GM12892 (cell line): ENCODE measurements around the gene MUTYH.
A peak's percentile ranks its signal among the peaks of the same experiment; 100 is the strongest.

Source experiments
- DNase-seq: peaks from one replicate; pipeline ENCODE4 v3.0.0; 2011; ENCODE audit not compliant: insufficient read length
- FAIRE-seq: peaks from 2 replicates; lab custom pipeline; 2011; peaks lifted over from hg19 to GRCh38; lab: Jason Lieb, UNC
- POLR2A ChIP-seq: IDR thresholded peaks from 2 replicates; pipeline ENCODE4 v1.6.1; 2011; ENCODE audit warnings: low read depth, low read length, control low read depth
- POLR2AphosphoS5 ChIP-seq: IDR thresholded peaks from 2 replicates; pipeline ENCODE4 v1.6.1; 2011; ENCODE audit warnings: low read depth, low read length, control low read depth
- TAF1 ChIP-seq: IDR thresholded peaks from 2 replicates; pipeline ENCODE4 v1.6.1; 2011; ENCODE audit warnings: low read depth, mild to moderate bottlenecking, control low read depth, low read length, borderline replicate concordance

Gene MUTYH

DNA sequence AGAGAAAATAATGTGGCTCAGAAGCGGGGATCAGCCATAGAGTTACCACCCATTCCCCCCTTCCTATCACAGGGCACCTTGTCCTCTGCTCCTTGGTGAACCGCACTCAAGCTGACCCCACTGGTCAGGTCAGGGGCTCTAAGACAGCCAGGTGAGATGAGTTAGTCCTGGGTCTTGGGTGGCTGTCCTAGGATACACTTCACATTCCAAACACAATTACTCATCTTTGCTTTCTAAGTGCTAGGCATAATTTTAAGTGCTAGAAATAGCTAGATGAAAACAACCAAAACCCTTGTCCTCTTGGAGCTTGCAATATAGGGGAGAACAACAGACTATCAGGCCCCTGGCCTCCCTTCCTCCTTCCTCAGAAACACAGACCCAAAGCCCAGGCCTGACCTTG lies 7.8 kb upstream of the MUTYH start:
- DNase-seq (no peak), FAIRE-seq (no peak)
- TF ChIP-seq POLR2A (no peak; the same call in 1 of the 2 replicates), POLR2AphosphoS5 (no peak), TAF1 (no peak)

DNA sequence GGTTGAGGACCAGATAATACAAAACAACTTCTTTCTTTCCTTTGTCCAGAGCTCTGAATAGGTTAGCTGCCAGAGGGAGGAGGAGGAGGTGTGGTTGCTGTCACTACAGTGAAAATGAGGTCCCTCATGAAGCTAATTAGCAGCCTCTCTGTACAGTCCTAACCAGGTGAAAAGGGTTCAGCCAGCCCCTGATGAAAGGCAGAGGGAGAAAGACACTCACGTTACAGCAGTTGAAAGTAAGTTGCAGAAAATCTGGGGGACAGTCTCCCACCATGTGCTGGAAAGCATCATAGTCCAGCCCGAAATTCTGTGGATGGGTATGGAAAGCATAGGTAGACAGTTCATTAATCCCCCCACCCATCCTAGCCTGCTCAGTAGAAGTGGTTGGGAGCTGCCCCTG lies 6.2 kb upstream of the MUTYH start:
- no peak for FAIRE-seq

GRCh38 chr1:45345014-45345413 lies 4.8 kb upstream of the MUTYH start:
- FAIRE-seq, result no peak
- DNase-seq, result no peak
- no peak; the same call in 1 of the 2 replicates for TF ChIP-seq POLR2AphosphoS5

More for the DNA sequence above, 6.2 kb upstream of the MUTYH start:
- TF ChIP-seq POLR2A (peak; percentile 22; the same call in 1 of the 2 replicates), POLR2AphosphoS5 (no peak; the same call in 1 of the 2 replicates)
- DNase-seq, result no peak

GRCh38 chr1:45344499-45344898 lies 4.3 kb upstream of the MUTYH start:
- no peak; the same call in 1 of the 2 replicates for TF ChIP-seq POLR2A
- no peak; the same call in 1 of the 2 replicates for TF ChIP-seq POLR2AphosphoS5
- no peak for TF ChIP-seq TAF1
- no peak for FAIRE-seq
- no peak for DNase-seq

DNA sequence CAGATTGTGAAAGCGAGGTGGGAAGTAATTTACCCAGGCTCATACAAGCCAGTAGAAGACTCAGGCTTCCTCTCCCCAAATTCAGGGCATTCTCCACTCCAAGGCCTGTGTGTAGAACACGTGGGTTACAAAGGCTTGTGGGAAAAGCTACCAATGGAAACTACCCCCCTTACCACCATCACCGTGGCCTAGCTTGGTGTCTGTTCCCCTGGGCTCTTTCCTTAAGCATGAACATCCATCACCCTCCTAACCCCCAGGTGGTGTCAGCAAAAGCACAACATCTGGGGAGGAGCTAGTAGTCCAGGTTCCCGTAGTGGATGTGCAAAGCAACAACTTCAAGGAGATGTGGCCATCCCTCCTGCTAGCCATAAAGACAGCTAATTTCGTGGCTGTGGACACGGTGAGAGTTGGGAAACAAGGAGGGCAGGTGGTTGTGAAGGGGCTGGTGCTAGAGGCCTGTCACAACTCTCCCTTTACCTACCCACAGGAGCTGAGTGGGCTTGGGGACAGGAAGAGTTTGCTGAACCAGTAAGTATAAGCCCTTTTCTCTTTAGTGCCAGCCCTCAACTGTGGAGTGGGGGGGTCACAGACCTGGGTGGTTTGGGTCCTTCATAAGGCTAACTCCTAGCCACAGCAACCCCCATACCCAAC lies 701 bp upstream of the MUTYH start:
- peak; percentile 27; the same call in 1 of the 2 replicates for TF ChIP-seq POLR2A
- TF ChIP-seq TAF1, result no peak
- 0 out of 2 replicates have a peak, but pooled peaks have one; percentile 11 for TF ChIP-seq POLR2AphosphoS5
- DNase-seq, result no peak
- FAIRE-seq, result peak; percentile 9

DNA sequence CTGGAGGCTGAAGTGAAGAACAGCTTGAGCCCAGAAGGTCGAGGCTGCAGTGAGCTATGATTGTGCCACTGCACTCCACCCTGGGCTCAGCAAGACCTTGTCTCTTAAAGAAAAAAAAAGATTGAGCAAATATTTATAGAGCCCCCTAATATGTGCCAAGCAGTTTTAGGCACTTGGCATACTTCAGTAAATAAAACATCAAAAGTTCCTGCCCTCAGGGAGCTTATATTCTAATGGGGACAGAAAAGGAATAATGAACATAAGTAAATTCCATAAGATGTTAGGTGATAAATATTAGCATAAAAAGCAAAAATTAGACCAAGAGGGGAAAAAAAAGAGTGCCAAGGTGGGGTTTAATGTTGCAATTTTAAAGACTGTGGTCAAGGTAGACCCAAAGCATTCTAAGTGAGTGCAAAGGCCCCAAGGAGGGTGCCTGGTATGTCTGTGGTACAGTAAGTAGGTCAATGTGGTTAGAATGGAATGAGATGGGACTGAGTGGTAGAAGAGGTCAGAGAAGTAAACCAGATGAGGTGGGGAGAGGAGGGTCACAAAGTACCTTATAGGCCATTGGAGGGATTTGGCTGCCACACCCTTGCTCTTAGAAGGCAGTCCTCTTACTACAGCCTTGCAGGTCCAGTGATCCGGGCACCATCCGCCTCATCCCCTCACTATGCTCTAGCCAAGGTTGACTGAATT lies 2.5 kb downstream of the MUTYH start:
- FAIRE-seq, result no peak
- no peak for DNase-seq
- TF ChIP-seq POLR2A, result 0 out of 2 replicates have a peak, but pooled peaks have one; percentile 26
- TF ChIP-seq TAF1, result no peak
- TF ChIP-seq POLR2AphosphoS5, result no peak

DNA sequence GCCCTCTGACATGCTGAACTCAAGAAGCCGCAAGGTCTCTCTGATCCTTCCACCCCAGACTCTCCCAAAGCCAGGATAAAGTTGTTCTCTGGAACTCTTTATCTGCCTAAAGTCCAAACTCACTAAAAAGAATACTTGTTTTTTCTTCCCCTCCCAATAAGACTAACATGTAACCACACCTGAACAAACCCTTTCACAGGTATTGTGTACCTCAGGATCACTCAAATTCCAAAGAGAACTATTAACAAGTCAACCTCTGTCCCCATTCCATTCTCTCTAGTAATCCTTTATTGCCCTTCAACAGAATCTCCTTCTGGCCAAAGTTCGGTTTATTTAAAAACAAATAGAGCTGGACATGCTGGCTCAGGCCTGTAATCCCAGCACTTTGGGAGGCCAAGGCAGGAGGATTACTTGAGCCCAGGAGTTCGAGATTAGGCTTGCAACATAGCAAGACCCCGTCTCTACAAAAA lies 4.3 kb downstream of the MUTYH start:
- no peak for DNase-seq
- FAIRE-seq, result no peak
- TF ChIP-seq POLR2AphosphoS5 (no peak), TAF1 (no peak), POLR2A (no peak)

DNA sequence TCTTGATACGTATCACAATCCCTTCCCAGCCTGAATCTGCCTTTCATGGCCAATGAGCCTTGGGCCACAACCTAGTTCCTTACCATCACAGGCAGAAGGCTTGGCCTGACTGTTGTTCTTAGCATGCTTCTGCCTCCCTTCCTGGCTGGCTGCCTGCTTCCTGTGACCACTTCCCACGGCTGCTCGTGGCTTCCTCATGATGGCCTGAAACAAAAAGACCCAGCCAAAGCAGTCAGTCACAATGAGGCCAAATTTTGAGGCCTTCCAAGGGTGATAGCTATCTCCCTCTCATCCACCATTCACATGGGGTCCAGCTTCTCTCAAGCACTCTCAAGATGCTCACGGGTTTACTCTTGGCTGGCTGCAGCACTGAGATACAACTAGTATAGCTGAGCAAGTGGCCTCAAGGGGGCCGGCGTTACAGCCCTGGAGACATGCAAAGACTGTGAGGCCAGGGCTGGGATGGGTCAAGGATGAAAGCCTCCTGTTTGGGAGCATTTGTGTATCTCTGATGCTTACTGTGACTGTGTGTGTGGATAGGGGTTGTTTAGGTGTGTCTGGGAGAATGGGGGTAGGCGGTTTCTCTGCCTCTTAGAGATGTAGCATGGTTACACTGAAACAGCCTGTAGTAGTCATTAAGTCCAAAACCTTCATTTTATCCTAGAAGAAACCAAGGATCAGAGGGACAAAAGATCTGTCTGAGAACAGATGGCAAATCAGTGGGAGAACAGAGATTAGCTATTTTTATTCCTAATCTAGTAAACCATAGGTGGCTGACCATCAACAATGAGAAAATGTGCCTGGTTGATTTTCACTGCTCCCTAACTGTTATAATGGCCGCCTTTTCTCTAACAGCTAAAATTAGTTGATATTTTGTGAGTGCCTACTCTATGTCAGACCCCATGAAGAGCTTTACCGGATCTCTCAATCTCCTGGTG lies 5.7 kb downstream of the MUTYH start:
- FAIRE-seq (no peak), DNase-seq (no peak)
- no peak for TF ChIP-seq POLR2AphosphoS5
- TF ChIP-seq TAF1, result no peak
- TF ChIP-seq POLR2A, result no peak

DNA sequence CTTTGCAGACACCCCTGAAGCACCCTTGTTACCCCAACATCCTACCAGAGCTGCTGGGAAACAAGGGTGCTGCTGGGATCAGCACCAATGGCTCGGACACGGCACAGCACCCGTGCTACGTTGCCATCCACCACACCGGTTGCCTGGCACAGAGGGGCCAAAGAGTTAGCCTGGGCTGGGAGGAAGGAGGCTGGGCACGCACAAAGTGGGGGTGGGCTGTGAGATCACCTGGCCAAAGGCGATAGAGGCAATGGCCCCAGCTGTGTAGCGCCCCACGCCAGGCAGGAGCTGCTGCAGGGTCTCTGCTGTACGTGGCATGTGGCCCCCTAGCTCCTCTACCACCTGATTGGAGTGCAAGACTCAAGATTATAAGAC lies 7.9 kb downstream of the MUTYH start:
- TF ChIP-seq POLR2A (no peak), TAF1 (no peak), POLR2AphosphoS5 (no peak)
- no peak for DNase-seq
- FAIRE-seq, result no peak

GRCh38 chr1:45331436-45332345 lies 8.5 kb downstream of the MUTYH start:
- no peak for FAIRE-seq
- TF ChIP-seq TAF1, result no peak
- no peak for TF ChIP-seq POLR2A
- DNase-seq, result no peak

DNA sequence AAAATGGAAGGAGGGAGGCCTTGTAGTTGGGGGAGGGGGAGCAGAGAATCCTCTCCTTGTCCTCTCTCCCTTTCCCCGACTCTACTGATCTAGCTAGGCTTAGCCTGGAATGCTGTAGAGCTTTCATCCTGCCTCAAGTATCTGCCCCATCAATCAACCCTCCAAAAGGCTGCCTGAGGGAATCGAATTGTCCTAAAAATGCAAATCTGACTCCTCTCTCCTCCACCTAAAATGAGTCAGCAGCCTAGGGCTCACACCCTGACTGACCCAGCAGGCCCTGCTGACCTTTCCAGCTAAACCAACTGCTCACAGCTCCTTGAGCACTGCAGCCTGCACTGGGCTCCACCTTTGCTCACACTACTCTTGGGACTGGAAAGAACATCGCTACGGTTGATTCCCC lies 10.8 kb downstream of the MUTYH start:
- TF ChIP-seq POLR2AphosphoS5, result no peak
- no peak for TF ChIP-seq TAF1
- no peak for TF ChIP-seq POLR2A
- FAIRE-seq (no peak), DNase-seq (no peak)
